ENCODE results near the gene CHRNA10. TPM values are rescaled to one million over a fixed set of nuclear protein-coding genes. Genes with fewer than 3 reads are reported as not detected.

Gene CHRNA10, protein sequence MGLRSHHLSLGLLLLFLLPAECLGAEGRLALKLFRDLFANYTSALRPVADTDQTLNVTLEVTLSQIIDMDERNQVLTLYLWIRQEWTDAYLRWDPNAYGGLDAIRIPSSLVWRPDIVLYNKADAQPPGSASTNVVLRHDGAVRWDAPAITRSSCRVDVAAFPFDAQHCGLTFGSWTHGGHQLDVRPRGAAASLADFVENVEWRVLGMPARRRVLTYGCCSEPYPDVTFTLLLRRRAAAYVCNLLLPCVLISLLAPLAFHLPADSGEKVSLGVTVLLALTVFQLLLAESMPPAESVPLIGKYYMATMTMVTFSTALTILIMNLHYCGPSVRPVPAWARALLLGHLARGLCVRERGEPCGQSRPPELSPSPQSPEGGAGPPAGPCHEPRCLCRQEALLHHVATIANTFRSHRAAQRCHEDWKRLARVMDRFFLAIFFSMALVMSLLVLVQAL
- 0.43 and 0.83 TPM in 2 replicates for total RNA-seq

DNA sequence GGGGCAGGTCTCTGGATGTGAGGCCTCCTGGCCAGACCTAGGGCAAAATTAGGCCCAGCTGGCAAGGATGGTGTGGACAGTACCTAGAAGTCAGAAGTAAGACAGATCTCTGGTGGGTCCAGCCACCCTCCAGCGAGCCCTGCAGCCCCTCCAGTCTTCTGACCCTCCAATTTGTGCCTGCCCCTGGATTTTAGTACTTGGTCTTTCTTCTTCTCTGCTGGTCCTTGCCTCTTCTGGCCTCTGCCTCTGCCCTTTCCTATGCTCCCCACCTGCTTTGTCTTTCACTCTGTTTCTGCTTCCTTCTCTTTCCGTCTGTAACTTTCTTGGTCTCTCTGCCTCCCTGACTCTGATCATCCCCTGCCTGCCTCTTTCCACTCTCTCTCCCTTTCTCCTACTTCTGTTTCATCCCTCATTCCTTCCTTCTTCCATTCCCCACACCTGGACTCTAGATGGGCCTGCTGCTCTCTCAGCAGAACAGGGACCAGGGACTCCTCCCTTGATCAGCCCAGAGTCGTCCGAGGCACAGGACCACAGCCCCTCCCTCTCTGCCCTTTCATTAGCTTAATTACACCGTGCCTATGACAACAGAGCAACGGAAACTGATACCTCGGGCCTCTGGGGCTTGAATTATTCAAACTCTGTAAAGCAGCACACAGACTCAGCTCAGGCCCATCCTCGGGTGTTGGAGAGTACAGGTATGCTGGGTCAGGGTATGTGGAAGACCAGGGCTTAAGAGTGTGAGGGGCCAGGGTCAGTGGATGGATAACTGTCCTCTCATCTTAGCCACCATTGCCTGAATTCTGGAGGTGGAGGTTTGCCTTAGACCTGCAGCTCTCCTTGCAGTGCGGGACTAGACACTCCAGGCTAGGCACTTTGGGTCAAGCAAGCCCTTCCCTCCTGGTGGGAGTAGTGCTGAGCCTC lies at the start of gene CHRNA10:
Gene CHRNA10 (minus strand): TSS at position 51 of the 921 bp plus-strand sequence. CDS start 72 bp downstream, outside the sequence.

DNA sequence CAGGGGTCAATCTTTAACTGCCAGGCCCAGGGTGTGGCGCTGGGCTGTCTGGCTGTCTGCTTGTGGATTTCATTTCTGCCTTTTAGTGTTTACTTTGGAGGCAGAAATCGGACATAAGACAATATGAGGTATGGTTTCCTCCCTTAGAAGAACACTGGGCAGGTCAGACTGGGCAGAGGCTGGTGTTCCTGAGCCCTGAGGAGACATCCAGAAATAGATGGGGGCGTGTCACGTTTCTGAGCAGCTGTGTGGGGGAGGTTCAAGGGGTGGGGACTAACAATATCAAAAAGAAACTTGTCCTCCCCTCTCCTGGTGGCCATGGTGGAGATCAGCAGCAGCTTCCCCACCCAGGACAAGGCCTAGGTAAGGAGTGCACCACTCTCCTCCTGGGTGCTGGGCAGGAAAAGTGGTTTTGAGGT lies 26.4 kb downstream of the CHRNA10 start, which contains the start of gene ART1:
Gene ART1 (plus strand): TSS at position 312 of the 419 bp plus-strand sequence. CDS start 14,086 bp downstream, outside the sequence.

DNA sequence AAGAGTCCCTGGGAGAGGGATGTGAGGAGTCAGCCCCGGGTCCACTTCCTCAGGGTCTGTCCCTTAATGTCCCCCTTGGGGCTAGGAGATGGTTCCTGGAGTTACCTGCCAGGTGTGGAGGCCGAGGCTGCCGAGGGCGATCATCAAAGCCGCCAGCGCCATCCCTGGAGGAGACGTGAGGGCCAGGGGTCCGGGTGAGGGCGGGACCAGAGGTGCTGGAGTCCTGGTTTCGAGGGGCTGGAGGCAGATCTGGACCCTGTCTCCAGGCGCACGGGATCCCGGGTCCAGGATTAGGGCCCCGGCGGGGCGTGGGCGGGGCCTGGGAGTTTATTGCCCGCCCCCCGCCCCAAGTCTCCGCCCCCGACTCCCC lies 29.5 kb downstream of the CHRNA10 start, which contains the start of gene ART5:
Gene ART5 (minus strand): TSS at position 292 of the 370 bp plus-strand sequence. CDS start 130 bp downstream, at position 162.

Other genes starting within 250 kb of the CHRNA10 start
- 0.37 TPM in 1 of 2 replicates, not detected in the other for gene ART5, start 29.4 kb downstream of the CHRNA10 start, total RNA-seq
- not detected in 2 replicates for gene ART1, start 26.3 kb downstream of the CHRNA10 start, total RNA-seq
- 77.9 and 90.6 TPM in 2 replicates for gene NUP98, start 126.2 kb upstream of the CHRNA10 start, total RNA-seq
- gene PGAP2, start 137.2 kb upstream of the CHRNA10 start, total RNA-seq, result 9.0 and 10.4 TPM in 2 replicates
- 4.4 and 8.3 TPM in 2 replicates for gene RHOG, start 169.6 kb upstream of the CHRNA10 start, total RNA-seq
- 26.7 and 40.2 TPM in 2 replicates for gene STIM1, start 184.3 kb upstream of the CHRNA10 start, total RNA-seq

All from smooth muscle cell of bladder (primary cell).